DOHH2 (cell line): ENCODE results near the gene UNC13A.

ENCODE experiments used
- H3F3A ChIP-seq: fragments of 200-600 bp; sonication (generic), shearing (Covaris generic); 2 replicates; pipeline ENCODE4 v1.6.0; 2016; ENCODE audit warnings: antibody characterized with exemption, mild to moderate bottlenecking; ENCODE audit not compliant: control insufficient read depth, insufficient read depth
- H3K27ac ChIP-seq: fragments of 200-600 bp; sonication (generic); 2 replicates; pipeline ENCODE4 v1.5.1; 2014; ENCODE audit warnings: low read depth, mild to moderate bottlenecking, low read length, moderate library complexity
- H3K27me3 ChIP-seq: fragments of 200-600 bp; sonication (generic); 2 replicates; pipeline ENCODE4 v1.6.1; 2014; ENCODE audit warnings: mild to moderate bottlenecking, low read length, mixed read lengths; ENCODE audit not compliant: control insufficient read depth
- H3K36me3 ChIP-seq: fragments of 200-600 bp; sonication (generic); 2 replicates; pipeline ENCODE4 v1.6.1; 2014; ENCODE audit warnings: mild to moderate bottlenecking, low read length, moderate library complexity, mixed read lengths; ENCODE audit not compliant: control insufficient read depth
- H3K4me1 ChIP-seq: fragments of 200-600 bp; sonication (generic); 2 replicates; pipeline ENCODE4 v1.6.1; 2014; ENCODE audit warnings: mild to moderate bottlenecking, low read length, mixed read lengths; ENCODE audit not compliant: control insufficient read depth
- H3K4me2 ChIP-seq: fragments of 200-600 bp; sonication (generic); 2 replicates; pipeline ENCODE4 v1.6.0; 2014; ENCODE audit warnings: mild to moderate bottlenecking, low read length, moderate library complexity
- H3K4me3 ChIP-seq: fragments of 200-600 bp; sonication (generic); 2 replicates; pipeline ENCODE4 v1.5.1; 2014; ENCODE audit warnings: mild to moderate bottlenecking, low read length, mixed read lengths
- H3K79me2 ChIP-seq: fragments of 200-600 bp; sonication (generic); 2 replicates; pipeline ENCODE4 v1.6.1; 2014; ENCODE audit warnings: mild to moderate bottlenecking, low read length, mixed read lengths; ENCODE audit not compliant: control insufficient read depth
- H3K9me2 ChIP-seq: fragments of 200-600 bp; sonication (generic); replicated peaks from 2 replicates; pipeline ENCODE4 v1.6.1; 2014; ENCODE audit warnings: mild to moderate bottlenecking, low read length, mixed read lengths; ENCODE audit not compliant: control insufficient read depth
- H3K9me3 ChIP-seq: fragments of 200-600 bp; sonication (generic); 2 replicates; pipeline ENCODE4 v1.6.1; 2014; ENCODE audit warnings: antibody characterized with exemption, low read length, mixed read lengths; ENCODE audit not compliant: control insufficient read depth, insufficient read depth
- H4K20me1 ChIP-seq: fragments of 200-600 bp; sonication (generic); 2 replicates; pipeline ENCODE4 v1.6.0; 2014; ENCODE audit warnings: low read depth, mild to moderate bottlenecking, antibody characterized with exemption, low read length, moderate library complexity; ENCODE audit not compliant: control insufficient read depth, insufficient read depth
- EZH2phosphoT487 ChIP-seq: fragments of 200-600 bp; sonication (generic); IDR thresholded peaks from 2 replicates; pipeline ENCODE4 v1.6.1; 2017; ENCODE audit warnings: borderline replicate concordance, mild to moderate bottlenecking, antibody characterized with exemption, low read length, moderate library complexity, mixed read lengths
- TF ChIP-seq, protein P1 (sequence below): fragments of 200-600 bp; sonication (generic); IDR thresholded peaks from one replicate; pipeline ENCODE4 v1.5.1; 2014; ENCODE audit warnings: antibody characterized with exemption, mild to moderate bottlenecking, low read depth, low read length; ENCODE audit not compliant: poor library complexity, severe bottlenecking

The UNC13A gene

DNA sequence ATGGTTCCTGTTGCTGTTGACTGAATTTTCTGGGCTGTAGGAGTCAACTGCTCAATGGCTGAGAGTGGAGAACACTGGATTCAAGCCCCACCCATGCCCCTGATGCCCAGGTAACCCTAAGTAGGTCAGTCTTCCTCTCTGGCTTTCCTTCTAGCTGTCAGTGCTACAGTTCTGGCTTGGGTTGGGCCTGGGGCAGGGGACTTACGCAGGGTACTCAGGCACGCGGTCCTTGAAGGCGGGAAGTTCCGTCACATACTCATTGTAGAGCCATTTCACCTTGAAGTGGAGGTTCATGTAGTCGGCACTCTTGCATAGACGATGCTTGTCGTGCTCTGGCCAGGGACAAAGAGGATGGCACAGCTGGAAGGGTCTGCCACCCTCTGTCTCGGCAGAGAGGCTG lies 55.6 kb downstream of the UNC13A start:
- Histone ChIP-seq H4K20me1 (no peaks in the 10 kb centered on the region), H3K27ac (no peak overlapping the region), H3K27me3 (0 out of 2 replicates have a peak, but pooled peaks cover 2% of the 10 kb centered on the region), H3K4me2 (no peak overlapping the region), H3K36me3 (no peaks in the 10 kb centered on the region), H3K4me3 (no peak overlapping the region), H3K9me2 (no peaks in the 10 kb centered on the region; the same call in 1 of the 2 replicates), H3K4me1 (no peaks in the 10 kb centered on the region), H3K79me2 (no peaks in the 10 kb centered on the region), H3F3A (no peaks in the 10 kb centered on the region), H3K9me3 (no peaks in the 10 kb centered on the region)
- TF ChIP-seq, protein P1, sequence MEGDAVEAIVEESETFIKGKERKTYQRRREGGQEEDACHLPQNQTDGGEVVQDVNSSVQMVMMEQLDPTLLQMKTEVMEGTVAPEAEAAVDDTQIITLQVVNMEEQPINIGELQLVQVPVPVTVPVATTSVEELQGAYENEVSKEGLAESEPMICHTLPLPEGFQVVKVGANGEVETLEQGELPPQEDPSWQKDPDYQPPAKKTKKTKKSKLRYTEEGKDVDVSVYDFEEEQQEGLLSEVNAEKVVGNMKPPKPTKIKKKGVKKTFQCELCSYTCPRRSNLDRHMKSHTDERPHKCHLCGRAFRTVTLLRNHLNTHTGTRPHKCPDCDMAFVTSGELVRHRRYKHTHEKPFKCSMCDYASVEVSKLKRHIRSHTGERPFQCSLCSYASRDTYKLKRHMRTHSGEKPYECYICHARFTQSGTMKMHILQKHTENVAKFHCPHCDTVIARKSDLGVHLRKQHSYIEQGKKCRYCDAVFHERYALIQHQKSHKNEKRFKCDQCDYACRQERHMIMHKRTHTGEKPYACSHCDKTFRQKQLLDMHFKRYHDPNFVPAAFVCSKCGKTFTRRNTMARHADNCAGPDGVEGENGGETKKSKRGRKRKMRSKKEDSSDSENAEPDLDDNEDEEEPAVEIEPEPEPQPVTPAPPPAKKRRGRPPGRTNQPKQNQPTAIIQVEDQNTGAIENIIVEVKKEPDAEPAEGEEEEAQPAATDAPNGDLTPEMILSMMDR: no peak
- TF ChIP-seq EZH2phosphoT487: no peak

DNA sequence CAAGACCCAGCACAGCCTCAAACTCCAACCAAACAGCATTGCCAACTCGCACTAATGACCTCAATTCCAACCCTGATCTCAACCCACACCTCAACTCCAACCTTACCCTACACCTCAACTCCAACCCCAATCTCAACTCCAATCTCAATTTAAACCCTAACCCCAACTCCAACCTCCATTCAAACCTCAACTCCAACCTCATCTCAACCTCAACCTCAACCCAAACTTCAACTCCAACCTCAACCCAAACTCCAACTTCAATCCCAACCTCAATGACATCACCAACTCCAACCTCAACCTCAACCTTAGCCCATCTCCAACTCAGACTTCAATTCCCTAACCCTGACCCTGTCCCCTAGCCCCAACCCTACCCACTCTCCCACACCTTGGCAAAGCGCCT lies 58.4 kb downstream of the UNC13A start:
- Histone ChIP-seq H3K36me3 (no peaks in the 10 kb centered on the region), H4K20me1 (no peaks in the 10 kb centered on the region), H3K4me3 (no peak overlapping the region), H3K79me2 (no peaks in the 10 kb centered on the region), H3K4me1 (no peaks in the 10 kb centered on the region), H3F3A (no peaks in the 10 kb centered on the region), H3K27ac (no peak overlapping the region), H3K9me3 (no peaks in the 10 kb centered on the region), H3K27me3 (0 out of 2 replicates have a peak, but pooled peaks cover 2% of the 10 kb centered on the region), H3K4me2 (no peak overlapping the region), H3K9me2 (no peaks in the 10 kb centered on the region; the same call in 1 of the 2 replicates)
- TF ChIP-seq, protein P1: no peak
- no peak for TF ChIP-seq EZH2phosphoT487

DNA sequence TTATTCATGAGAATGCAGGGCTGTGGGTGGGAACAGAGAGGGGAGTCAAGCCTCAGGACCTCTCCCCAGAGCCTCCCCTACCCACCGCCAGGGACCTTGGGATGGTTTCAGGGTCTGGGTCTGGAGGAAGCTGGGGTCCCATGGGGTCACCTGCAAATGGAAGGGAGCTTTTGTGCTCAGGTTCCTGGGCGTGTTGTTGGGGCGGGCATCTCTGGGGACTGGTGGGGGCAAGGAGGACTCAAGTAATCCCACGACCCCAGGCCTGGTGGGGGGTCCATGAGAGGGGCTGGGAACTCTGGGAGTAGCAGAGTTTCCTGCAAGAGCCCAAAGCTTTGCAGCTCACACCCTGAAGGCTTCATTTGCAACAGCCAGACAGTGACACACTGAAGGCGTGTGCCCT lies 60.2 kb downstream of the UNC13A start:
- no peaks in the 10 kb centered on the region for H3K79me2 ChIP-seq
- 0 out of 2 replicates have a peak, but pooled peaks cover 2% of the 10 kb centered on the region for H3K27me3 ChIP-seq
- no peaks in the 10 kb centered on the region; the same call in 1 of the 2 replicates for H3K9me2 ChIP-seq
- H4K20me1 ChIP-seq: no peaks in the 10 kb centered on the region
- H3F3A ChIP-seq: no peaks in the 10 kb centered on the region
- H3K36me3 ChIP-seq: no peaks in the 10 kb centered on the region
- no peaks in the 10 kb centered on the region for H3K9me3 ChIP-seq
- TF ChIP-seq, protein P1: no peak
- TF ChIP-seq EZH2phosphoT487: no peak
- H3K4me1 ChIP-seq: no peaks in the 10 kb centered on the region
- H3K4me2 ChIP-seq: no peak overlapping the region
- H3K4me3 ChIP-seq: no peak overlapping the region
- no peak overlapping the region for H3K27ac ChIP-seq
